Stomach (tissue), 9 donors: ENCODE data around the gene PHF20. TPM values are rescaled to one million over a fixed set of nuclear protein-coding genes. Genes with fewer than 3 reads are reported as not detected.
"Not testable (repeated sequence)": the region's sequence is repeated elsewhere in the genome, so short reads cannot be mapped to it uniquely, and the experiment has no call there.

Source experiments
- DNase-seq, 2 donors: peaks; one replicate each; pipeline versions ENCODE4 v3.0.0 to v3.0.0-alpha.2; 2013 to 2019
- H3K27ac ChIP-seq, 5 donors: fragments of 200-600 bp in 4 of 5; sonication (generic) in 4 of 5; one replicate each; pipeline ENCODE4 v1.5.1; 2013 to 2019; ENCODE audit warnings: mild to moderate bottlenecking in 1 of 5, moderate library complexity in 1 of 5
- H3K27me3 ChIP-seq, 3 donors: fragments of 200-600 bp; sonication (generic); one replicate each; pipeline ENCODE4 v1.5.1; 2017 to 2019; ENCODE audit warnings: mixed run types in 1 of 3
- H3K36me3 ChIP-seq, 4 donors: fragments of 200-600 bp; sonication (generic); 1 replicate in 3 of 4; 2 replicates in 1 of 4; pipeline ENCODE4 v1.5.1; 2016 to 2019
- H3K4me1 ChIP-seq, 4 donors: fragments of 200-600 bp; sonication (generic); one replicate each; pipeline ENCODE4 v1.5.1; 2016 to 2019
- H3K4me3 ChIP-seq, 4 donors: fragments of 200-600 bp; sonication (generic) in 3 of 4; one replicate each; pipeline ENCODE4 v1.5.1; 2016 to 2019; ENCODE audit warnings: mild to moderate bottlenecking in 1 of 4
- H3K9me3 ChIP-seq, 4 donors: fragments of 200-600 bp; sonication (generic); one replicate each; pipeline ENCODE4 v1.5.1; 2016 to 2019
- CTCF ChIP-seq, 7 experiments: fragments of 450-650 bp in 4 of 7; fragments of 200-600 bp in 3 of 7; sonication (generic) in 3 of 7; IDR thresholded peaks; one replicate each; pipeline ENCODE4 v1.5.1; 2016 to 2019; ENCODE audit warnings: antibody characterized with exemption in 7 of 7, control low read depth in 2 of 7, mild to moderate bottlenecking in 1 of 7
- EP300 ChIP-seq: sonication (generic); formaldehyde crosslinking; IDR thresholded peaks from one replicate; pipeline ENCODE4 v1.6.1; 2017; ENCODE audit warnings: antibody characterized with exemption
- POLR2A ChIP-seq, 4 donors: fragments of 450-650 bp; IDR thresholded peaks; one replicate each; pipeline ENCODE4 v1.6.1; 2016; ENCODE audit warnings: antibody characterized with exemption in 4 of 4, control low read depth in 2 of 4, mild to moderate bottlenecking in 1 of 4, moderate library complexity in 1 of 4
- POLR2AphosphoS5 ChIP-seq, 3 donors: sonication (generic); formaldehyde crosslinking; IDR thresholded peaks; one replicate each; pipeline ENCODE4 v1.6.1; 2016; ENCODE audit warnings: antibody characterized with exemption in 3 of 3
- WGBS, 5 donors: extraction: QIAGEN DNeasy Blood & Tissue Kit in 3 of 5; methylation state at CpG; one replicate each; pipeline versions ENCODE4 v1.1.5 to v1.1.7; 2013 to 2018; 5-methylcytosine and 5-hydroxymethylcytosine counted together
- intact Hi-C: fragments of 100-400 bp; cut with DNase I; formaldehyde crosslinking; loops from one replicate; pipeline ENCODE4 v1.15.1; 2023; ENCODE audit warnings: low total_unique reads
- polyA plus RNA-seq, 3 donors: library from polyadenylated mRNA; stranded (reverse); fragments of 200-250 nt; gene quantifications; one replicate each; pipeline ENCODE4 v1.2.3, GENCODE V29; 2013
- total RNA-seq, 5 donors: library from RNA; depleted of rRNA; stranded (reverse); fragments of >200 nt; gene quantifications; one replicate each; pipeline versions ENCODE4 v1.1.0 to v1.2.3, GENCODE V29; 2014 to 2016
- donor health status: healthy with polysubstance abuse.
- donor health status: Bipolar disorder and iron deficiency.
- donor health status: healthy.

Gene PHF20
- total and polyA plus RNA-seq, 8 donors, result 18.3 to 135 (median 31.5) TPM

DNA sequence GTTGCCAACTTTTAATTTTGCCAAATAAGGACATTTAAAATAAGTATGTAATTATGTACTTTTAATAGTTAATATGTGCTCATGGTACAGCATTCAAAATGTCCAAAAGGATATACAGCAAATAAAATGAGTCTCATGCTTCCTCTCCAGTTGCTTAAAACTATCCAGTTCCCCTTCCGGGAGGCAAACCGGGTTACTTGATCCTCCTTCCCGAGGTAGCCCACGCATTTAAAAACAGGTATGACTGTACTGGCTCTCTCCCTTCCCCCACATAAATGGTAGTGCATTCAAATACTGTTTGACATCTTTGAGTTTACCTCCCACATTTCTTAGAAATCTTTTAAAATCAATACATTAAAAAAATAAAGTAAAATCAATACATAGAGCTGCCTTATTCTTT, 66.4 kb downstream of the PHF20 start:
- peaks cover 0 to 13% (median 6%) of the 10 kb centered on the region in 4 donors for H3K9me3 ChIP-seq
- TF ChIP-seq CTCF (IDR thresholded peaks at IDR 0.05) (no peak), EP300 (no peak), POLR2A (IDR thresholded peaks at IDR 0.05) (no peak), POLR2AphosphoS5 (IDR thresholded peaks at IDR 0.05) (no peak)
- H3K36me3 ChIP-seq, result peaks cover 11 to 19% (median 13%) of the 10 kb centered on the region in 4 donors
- H3K27me3 ChIP-seq, result no peaks in the 10 kb centered on the region
- WGBS, 5 donors, result 88 to 96% (median 94%) methylated on average over 4 of the region's 4 CpGs
- peaks cover 6 to 21% (median 13%) of the 10 kb centered on the region in 4 donors for H3K4me1 ChIP-seq
- intact Hi-C loops, result no loop called here
- H3K4me3 ChIP-seq, result no peak overlapping the region
- no peak overlapping the region for H3K27ac ChIP-seq
- no peak for DNase-seq

- no peaks in the 10 kb centered on the region for H3K27me3 ChIP-seq
- H3K36me3 ChIP-seq, result peaks cover 20 to 36% (median 30%) of the 10 kb centered on the region in 4 donors
- DNase-seq, result no peak
- no peak overlapping the region for H3K4me3 ChIP-seq
- TF ChIP-seq POLR2A (IDR thresholded peaks at IDR 0.05) (no peak), CTCF (IDR thresholded peaks at IDR 0.05) (no peak), EP300 (no peak), POLR2AphosphoS5 (IDR thresholded peaks at IDR 0.05) (no peak)
- peaks cover 3 to 21% (median 15%) of the 10 kb centered on the region in 4 donors for H3K9me3 ChIP-seq
- 88 to 95% (median 91%) methylated on average over 1 of the region's 1 CpG for WGBS, 5 donors
- H3K27ac ChIP-seq, result no peak overlapping the region
- H3K4me1 ChIP-seq, result peaks cover 0 to 16% (median 5%) of the 10 kb centered on the region in 4 donors
- intact Hi-C loops, result no loop called here
These were observed 68.1 kb downstream of the PHF20 start for GRCh38 chr20:35839904-35840303.

- WGBS, 5 donors, result 74 to 84% (median 76%) methylated on average over 2 of the region's 2 CpGs
- TF ChIP-seq POLR2A (IDR thresholded peaks at IDR 0.05), result no peak
- no peak for TF ChIP-seq CTCF (IDR thresholded peaks at IDR 0.05)
- TF ChIP-seq POLR2AphosphoS5 (IDR thresholded peaks at IDR 0.05), result no peak
- no peak for TF ChIP-seq EP300
These were observed 68.6 kb downstream of the PHF20 start for GRCh38 chr20:35840421-35840820.

DNA sequence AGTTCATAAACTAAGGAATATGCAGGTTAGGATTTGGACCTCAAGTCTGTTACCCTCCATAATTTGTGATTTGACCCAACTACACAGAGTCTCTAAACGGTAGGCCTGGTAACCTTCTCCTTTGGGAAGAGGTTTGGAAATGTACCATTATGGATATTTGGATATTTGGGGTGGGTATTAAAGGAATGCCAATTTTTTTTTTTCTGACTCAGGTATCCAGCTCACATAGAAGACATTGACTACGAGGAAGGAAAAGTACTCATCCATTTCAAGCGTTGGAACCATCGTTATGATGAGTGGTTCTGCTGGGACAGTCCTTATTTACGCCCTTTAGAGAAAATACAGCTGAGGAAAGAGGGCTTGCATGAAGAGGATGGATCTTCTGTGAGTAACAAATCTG, 70.5 kb downstream of the PHF20 start:
- no peaks in the 10 kb centered on the region for H3K27me3 ChIP-seq
- TF ChIP-seq CTCF (IDR thresholded peaks at IDR 0.05) (no peak), EP300 (no peak), POLR2A (IDR thresholded peaks at IDR 0.05) (no peak), POLR2AphosphoS5 (IDR thresholded peaks at IDR 0.05) (no peak)
- WGBS, 5 donors, result 94 to 98% (median 97%) methylated on average over 5 of the region's 5 CpGs
- DNase-seq, result no peak
- no peak overlapping the region for H3K4me3 ChIP-seq
- peaks cover 20 to 61% (median 54%) of the 10 kb centered on the region in 4 donors for H3K36me3 ChIP-seq
- H3K4me1 ChIP-seq, result peaks cover 0 to 9% (median 3%) of the 10 kb centered on the region in 4 donors
- no peak overlapping the region for H3K27ac ChIP-seq
- intact Hi-C loops, result no loop called here
- H3K9me3 ChIP-seq, result peaks cover 3 to 21% (median 15%) of the 10 kb centered on the region in 4 donors

More at GRCh38 chr20:35840421-35840820, 68.6 kb downstream of the PHF20 start:
- no peak for DNase-seq
- intact Hi-C loops, result no loop called here
- H3K4me1 ChIP-seq, result peaks cover 0 to 16% (median 5%) of the 10 kb centered on the region in 4 donors
- no peaks in the 10 kb centered on the region for H3K27me3 ChIP-seq
- H3K4me3 ChIP-seq, result no peak overlapping the region
- peaks cover 20 to 41% (median 35%) of the 10 kb centered on the region in 4 donors for H3K36me3 ChIP-seq
- peaks cover 3 to 21% (median 15%) of the 10 kb centered on the region in 4 donors for H3K9me3 ChIP-seq
- H3K27ac ChIP-seq, result no peak overlapping the region

DNA sequence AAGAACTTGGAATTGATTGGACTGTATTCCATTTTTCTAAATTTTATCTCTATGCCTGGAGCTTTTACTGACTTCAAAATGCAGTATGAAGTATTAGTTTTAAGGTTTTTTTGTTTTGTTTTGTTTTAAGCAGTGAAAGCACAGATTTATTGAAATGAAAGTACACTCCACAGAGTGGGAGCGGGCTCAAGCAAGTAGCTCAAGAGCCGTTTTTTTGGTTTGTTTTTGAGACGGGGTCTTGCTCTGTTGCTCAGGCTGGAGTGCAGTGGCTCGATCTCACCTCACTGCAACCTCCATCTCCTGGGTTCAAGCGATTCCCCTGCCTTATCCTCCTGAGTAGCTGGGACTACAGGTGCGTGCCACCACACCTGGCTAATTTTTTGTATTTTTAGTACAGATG, 72.1 kb downstream of the PHF20 start:
- H3K4me1 ChIP-seq, DNase-seq, H3K27ac ChIP-seq, intact Hi-C loops, H3K4me3 ChIP-seq, H3K27me3 ChIP-seq: not testable (repeated sequence)
- WGBS, 5 donors, result 95 to 98% (median 96%) methylated on average over 6 of the region's 6 CpGs
- H3K9me3 ChIP-seq, result peaks cover 3 to 21% (median 15%) of the 10 kb centered on the region in 4 donors
- H3K36me3 ChIP-seq, result peaks cover 20 to 76% (median 69%) of the 10 kb centered on the region in 4 donors
